Ishikawa (cell line): Measurements from ENCODE around the gene ABCC11.

Source experiments
- CEBPB ChIP-seq: IDR thresholded peaks from 2 replicates; pipeline ENCODE4 v1.6.1; 2012
- CREB1 ChIP-seq: IDR thresholded peaks from 2 replicates; pipeline ENCODE4 v1.6.1; 2012; ENCODE audit warnings: low read depth
- EGR1 ChIP-seq: IDR thresholded peaks from 2 replicates; pipeline ENCODE4 v1.6.1; 2012
- EP300 ChIP-seq: IDR thresholded peaks from 2 replicates; pipeline ENCODE4 v1.6.1; 2012; ENCODE audit warnings: borderline replicate concordance
- FOXM1 ChIP-seq: IDR thresholded peaks from 2 replicates; pipeline ENCODE4 v1.6.1; 2012; ENCODE audit warnings: low read depth, borderline replicate concordance
- MAX ChIP-seq: IDR thresholded peaks from 2 replicates; pipeline ENCODE4 v1.6.1; 2012
- NFIC ChIP-seq: IDR thresholded peaks from 2 replicates; pipeline ENCODE4 v1.6.1; 2012
- RAD21 ChIP-seq: IDR thresholded peaks from 2 replicates; pipeline ENCODE4 v1.6.1; 2012; ENCODE audit warnings: low read depth
- TAF1 ChIP-seq: IDR thresholded peaks from 2 replicates; pipeline ENCODE4 v1.6.1; 2012; ENCODE audit warnings: low read depth, mild to moderate bottlenecking
- TCF12 ChIP-seq: IDR thresholded peaks from 2 replicates; pipeline ENCODE4 v1.6.1; 2012; ENCODE audit warnings: low read depth
- TEAD4 ChIP-seq: IDR thresholded peaks from 2 replicates; pipeline ENCODE4 v1.6.1; 2012
- USF1 ChIP-seq: IDR thresholded peaks from 2 replicates; pipeline ENCODE4 v1.6.1; 2012
- YY1 ChIP-seq: IDR thresholded peaks from 2 replicates; pipeline ENCODE4 v1.6.1; 2012; ENCODE audit warnings: low read depth
- ZBTB7A ChIP-seq: IDR thresholded peaks from 2 replicates; pipeline ENCODE4 v1.6.1; 2012; ENCODE audit warnings: low read depth
- TF ChIP-seq, protein P1 (sequence below): IDR thresholded peaks from 2 replicates; pipeline ENCODE4 v1.6.1; 2012; ENCODE audit warnings: low read depth, mild to moderate bottlenecking

Gene ABCC11

GRCh38 chr16:48124266-48124665, 123.1 kb downstream of the ABCC11 start:
- TF ChIP-seq CEBPB (no peak), YY1 (no peak), TEAD4 (no peak), TCF12 (no peak), CREB1 (no peak), EP300 (no peak)
- TF ChIP-seq, protein P1, sequence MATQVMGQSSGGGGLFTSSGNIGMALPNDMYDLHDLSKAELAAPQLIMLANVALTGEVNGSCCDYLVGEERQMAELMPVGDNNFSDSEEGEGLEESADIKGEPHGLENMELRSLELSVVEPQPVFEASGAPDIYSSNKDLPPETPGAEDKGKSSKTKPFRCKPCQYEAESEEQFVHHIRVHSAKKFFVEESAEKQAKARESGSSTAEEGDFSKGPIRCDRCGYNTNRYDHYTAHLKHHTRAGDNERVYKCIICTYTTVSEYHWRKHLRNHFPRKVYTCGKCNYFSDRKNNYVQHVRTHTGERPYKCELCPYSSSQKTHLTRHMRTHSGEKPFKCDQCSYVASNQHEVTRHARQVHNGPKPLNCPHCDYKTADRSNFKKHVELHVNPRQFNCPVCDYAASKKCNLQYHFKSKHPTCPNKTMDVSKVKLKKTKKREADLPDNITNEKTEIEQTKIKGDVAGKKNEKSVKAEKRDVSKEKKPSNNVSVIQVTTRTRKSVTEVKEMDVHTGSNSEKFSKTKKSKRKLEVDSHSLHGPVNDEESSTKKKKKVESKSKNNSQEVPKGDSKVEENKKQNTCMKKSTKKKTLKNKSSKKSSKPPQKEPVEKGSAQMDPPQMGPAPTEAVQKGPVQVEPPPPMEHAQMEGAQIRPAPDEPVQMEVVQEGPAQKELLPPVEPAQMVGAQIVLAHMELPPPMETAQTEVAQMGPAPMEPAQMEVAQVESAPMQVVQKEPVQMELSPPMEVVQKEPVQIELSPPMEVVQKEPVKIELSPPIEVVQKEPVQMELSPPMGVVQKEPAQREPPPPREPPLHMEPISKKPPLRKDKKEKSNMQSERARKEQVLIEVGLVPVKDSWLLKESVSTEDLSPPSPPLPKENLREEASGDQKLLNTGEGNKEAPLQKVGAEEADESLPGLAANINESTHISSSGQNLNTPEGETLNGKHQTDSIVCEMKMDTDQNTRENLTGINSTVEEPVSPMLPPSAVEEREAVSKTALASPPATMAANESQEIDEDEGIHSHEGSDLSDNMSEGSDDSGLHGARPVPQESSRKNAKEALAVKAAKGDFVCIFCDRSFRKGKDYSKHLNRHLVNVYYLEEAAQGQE, result no peak

DNA sequence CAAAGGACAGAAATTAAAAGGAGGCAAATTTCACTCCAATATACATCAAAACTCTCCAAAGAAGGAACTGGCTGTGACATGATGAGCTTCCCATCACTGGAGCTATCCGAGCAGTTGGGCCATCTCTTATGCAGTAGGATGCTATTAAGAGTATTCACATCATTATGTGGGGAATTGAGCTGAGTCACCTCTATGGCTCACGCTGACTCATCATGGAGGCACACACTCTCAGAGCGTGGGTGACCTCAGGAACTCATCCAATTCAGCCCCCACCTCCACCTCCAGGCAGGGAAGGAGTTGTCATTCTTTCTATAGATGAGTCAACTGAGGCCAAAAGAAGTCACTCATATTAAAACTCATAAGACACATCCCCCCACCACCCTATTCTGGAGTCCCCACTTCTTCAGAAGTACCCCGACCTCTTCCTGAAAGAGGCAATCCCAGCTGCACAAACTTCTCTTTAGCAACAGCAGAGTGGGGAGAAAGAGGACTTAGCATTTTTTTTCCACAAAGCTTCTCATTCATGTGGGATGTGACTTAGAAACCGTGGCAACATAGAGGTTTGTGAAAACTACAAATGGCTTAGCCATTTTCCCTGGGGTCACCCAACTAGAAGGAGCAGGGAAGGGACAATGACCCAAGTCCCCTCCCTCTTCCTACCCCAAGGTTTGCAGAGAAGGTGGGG, 124.1 kb downstream of the ABCC11 start:
- TF ChIP-seq EGR1, result peak; percentile 18; the same call in 1 of the 2 replicates
- no peak for TF ChIP-seq NFIC

- TF ChIP-seq EGR1 (no peak), USF1 (no peak)
Observed at GRCh38 chr16:48121276-48121675, 126.1 kb downstream of the ABCC11 start.

- TF ChIP-seq, protein P1, result no peak
- TF ChIP-seq USF1 (no peak), CREB1 (no peak), EP300 (no peak), TEAD4 (no peak), YY1 (no peak), EGR1 (no peak), CEBPB (no peak), RAD21 (no peak), FOXM1 (no peak), ZBTB7A (no peak), MAX (no peak), TCF12 (no peak), NFIC (no peak), TAF1 (no peak)
Observed at GRCh38 chr16:48118841-48119240, 128.5 kb downstream of the ABCC11 start.

DNA sequence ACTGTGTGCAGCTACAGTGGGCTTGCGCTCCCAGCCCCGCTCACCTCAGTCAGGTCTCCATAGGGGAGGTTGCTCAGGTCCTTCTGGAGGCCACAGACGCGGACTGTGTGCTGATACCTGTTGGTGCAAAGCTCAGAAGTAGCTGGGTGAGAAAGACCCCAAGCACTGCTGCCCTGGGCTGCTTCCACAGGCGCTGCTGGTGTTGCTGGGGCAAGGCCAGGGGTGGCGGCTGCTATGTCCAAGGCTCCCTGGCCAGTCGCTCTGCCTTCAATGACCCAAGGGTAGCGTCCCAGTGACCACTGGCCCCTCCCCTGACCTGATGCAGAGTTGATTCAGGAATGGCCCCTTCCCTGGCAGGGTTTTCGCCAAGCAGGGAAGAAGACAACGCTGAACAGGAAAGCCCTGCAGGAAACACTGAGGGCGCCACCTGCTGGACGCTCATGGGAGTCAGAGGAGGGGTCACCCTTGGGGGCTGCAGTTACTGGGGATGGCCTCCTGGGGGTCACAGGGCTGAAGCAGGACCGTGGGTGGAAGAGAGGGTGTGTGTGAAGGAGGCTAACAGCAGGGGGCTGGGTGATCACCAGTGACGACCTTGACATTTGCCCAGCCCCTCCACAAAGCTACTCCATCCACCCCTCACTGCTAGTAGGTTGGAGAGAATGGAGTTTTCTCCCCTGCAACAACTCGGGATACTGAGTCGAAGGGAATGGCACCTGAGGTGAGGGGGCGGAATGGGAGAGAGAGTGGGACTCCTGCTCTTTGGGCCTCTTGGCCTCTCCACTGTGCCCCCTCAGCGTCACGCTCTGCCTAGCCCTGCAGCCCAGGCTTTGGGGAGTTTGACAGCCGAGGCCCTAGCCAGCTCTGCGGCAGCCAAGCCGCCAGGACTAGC, 129.9 kb downstream of the ABCC11 start:
- TF ChIP-seq ZBTB7A, result peak; percentile 79; the same call in 1 of the 2 replicates
- peak; percentile 61 for TF ChIP-seq RAD21
- TF ChIP-seq NFIC, result no peak
